H9 (cell line): ENCODE measurements around the gene RUSF1. TPM values are rescaled to one million over a fixed set of nuclear protein-coding genes. Genes with fewer than 3 reads are reported as not detected.

Source experiments
- DNase-seq: peaks from one replicate; pipeline ENCODE4 v3.0.0-alpha.2; 2017
- H2AFZ ChIP-seq: one replicate; pipeline ENCODE4 v1.6.1; 2013; ENCODE audit warnings: mild to moderate bottlenecking, low read length, control low read depth, moderate library complexity
- H2AK5ac ChIP-seq: 2 replicates; pipeline ENCODE4 v1.6.1; 2013; ENCODE audit warnings: low read length, control low read depth, mixed read lengths; ENCODE audit not compliant: insufficient read length
- H2BK120ac ChIP-seq: one replicate; pipeline ENCODE4 v1.6.1; 2013; ENCODE audit warnings: low read depth, mild to moderate bottlenecking, low read length, control low read depth, inconsistent platforms; ENCODE audit not compliant: poor library complexity, severe bottlenecking
- H2BK12ac ChIP-seq: 2 replicates; pipeline ENCODE4 v1.6.1; 2013; ENCODE audit warnings: low read length, control low read depth, mixed read lengths, low read depth; ENCODE audit not compliant: insufficient read length
- H2BK15ac ChIP-seq: 2 replicates; pipeline ENCODE4 v1.6.1; 2013; ENCODE audit warnings: low read depth, low read length, control low read depth
- H2BK20ac ChIP-seq: one replicate; pipeline ENCODE4 v1.6.1; 2013; ENCODE audit warnings: low read depth, mild to moderate bottlenecking, low read length, control low read depth, inconsistent platforms; ENCODE audit not compliant: poor library complexity, severe bottlenecking
- H2BK5ac ChIP-seq: 2 replicates; pipeline ENCODE4 v1.6.1; 2013; ENCODE audit warnings: low read length, control low read depth, mixed read lengths; ENCODE audit not compliant: insufficient read length
- H3K14ac ChIP-seq: 2 replicates; pipeline ENCODE4 v1.6.1; 2013; ENCODE audit warnings: low read length, control low read depth; ENCODE audit not compliant: insufficient read depth
- H3K18ac ChIP-seq: 2 replicates; pipeline ENCODE4 v1.6.1; 2013; ENCODE audit warnings: low read depth, mild to moderate bottlenecking, mixed read lengths, low read length, control low read depth; ENCODE audit not compliant: insufficient read length
- H3K23ac ChIP-seq: 2 replicates; pipeline ENCODE4 v1.6.1; 2013; ENCODE audit warnings: low read length, control low read depth, mixed read lengths, low read depth; ENCODE audit not compliant: insufficient read length
- H3K23me2 ChIP-seq: 2 replicates; pipeline ENCODE4 v1.6.1; 2013; ENCODE audit warnings: low read depth, mild to moderate bottlenecking, mixed read lengths, low read length, control low read depth; ENCODE audit not compliant: insufficient read length, poor library complexity, severe bottlenecking
- H3K27ac ChIP-seq: 2 replicates; pipeline ENCODE4 v1.5.1; 2013; ENCODE audit warnings: low read length, control low read depth, mixed read lengths, low read depth; ENCODE audit not compliant: insufficient read length
- H3K27me3 ChIP-seq: 2 replicates; pipeline ENCODE4 v1.6.1; 2013; ENCODE audit warnings: low read length, control low read depth, inconsistent platforms; ENCODE audit not compliant: insufficient read depth
- H3K4ac ChIP-seq: 2 replicates; pipeline ENCODE4 v1.6.1; 2013; ENCODE audit warnings: low read depth, mild to moderate bottlenecking, control low read depth, inconsistent platforms, low read length, moderate library complexity
- H3K4me1 ChIP-seq: 2 replicates; pipeline ENCODE4 v1.6.1; 2013; ENCODE audit warnings: low read length, control low read depth, inconsistent platforms; ENCODE audit not compliant: insufficient read depth
- H3K4me2 ChIP-seq: 2 replicates; pipeline ENCODE4 v1.6.1; 2013; ENCODE audit warnings: low read length, control low read depth, mixed read lengths; ENCODE audit not compliant: insufficient read length, insufficient read depth
- H3K56ac ChIP-seq: 2 replicates; pipeline ENCODE4 v1.6.1; 2013; ENCODE audit warnings: low read depth, mild to moderate bottlenecking, mixed read lengths, low read length, control low read depth; ENCODE audit not compliant: insufficient read length
- H3K79me1 ChIP-seq: 2 replicates; pipeline ENCODE4 v1.6.1; 2013; ENCODE audit warnings: low read depth, mild to moderate bottlenecking, moderate library complexity, low read length, control low read depth, inconsistent platforms; ENCODE audit not compliant: insufficient read depth, poor library complexity, severe bottlenecking
- H3K79me2 ChIP-seq: 2 replicates; pipeline ENCODE4 v1.6.1; 2013; ENCODE audit warnings: low read length, control low read depth, inconsistent platforms; ENCODE audit not compliant: insufficient read depth
- H3K9ac ChIP-seq: 2 replicates; pipeline ENCODE4 v1.6.1; 2013; ENCODE audit warnings: low read length, control low read depth, mixed read lengths; ENCODE audit not compliant: insufficient read length; ENCODE audit errors: extremely low read depth
- H3K9me3 ChIP-seq: one replicate; pipeline ENCODE4 v1.6.1; 2013; ENCODE audit warnings: low read depth, low read length, inconsistent platforms; ENCODE audit not compliant: control insufficient read depth
- H3T11ph ChIP-seq: one replicate; pipeline ENCODE4 v1.6.1; 2013; ENCODE audit warnings: mild to moderate bottlenecking, low read length, control low read depth, inconsistent platforms
- H4K20me1 ChIP-seq: one replicate; pipeline ENCODE4 v1.6.1; 2013; ENCODE audit not compliant: control insufficient read depth, insufficient read length, insufficient read depth
- H4K5ac ChIP-seq: 2 replicates; pipeline ENCODE4 v1.6.1; 2013; ENCODE audit warnings: low read depth, mild to moderate bottlenecking, mixed read lengths, low read length, control low read depth; ENCODE audit not compliant: insufficient read length
- H4K8ac ChIP-seq: replicated peaks from 2 replicates; pipeline ENCODE4 v1.6.1; 2013; ENCODE audit warnings: low read length, control low read depth, mixed read lengths, low read depth; ENCODE audit not compliant: insufficient read length
- H4K91ac ChIP-seq: 2 replicates; pipeline ENCODE4 v1.6.1; 2013; ENCODE audit warnings: low read depth, mild to moderate bottlenecking, moderate library complexity, mixed read lengths, low read length, control low read depth; ENCODE audit not compliant: insufficient read length
- H3K27ac Mint-ChIP-seq, 3 experiments: 2 replicates in 2 of 3; 3 replicates in 1 of 3; pipeline ENCODE4 v1.8.0; 2020 to 2021; ENCODE audit warnings: mixed read lengths in 3 of 3, mild to moderate bottlenecking in 1 of 3, moderate library complexity in 1 of 3
- H3K27me3 Mint-ChIP-seq: 2 replicates; pipeline ENCODE4 v1.8.0; 2021; ENCODE audit warnings: low read depth, mild to moderate bottlenecking, moderate library complexity, mixed read lengths
- H3K36me3 Mint-ChIP-seq, 3 experiments: 2 replicates in 2 of 3; 3 replicates in 1 of 3; pipeline ENCODE4 v1.8.0; 2020 to 2021; ENCODE audit warnings: low read depth in 3 of 3, mixed read lengths in 3 of 3; ENCODE audit not compliant: insufficient read depth in 1 of 3
- H3K4me1 Mint-ChIP-seq, 2 experiments: 2 replicates each; pipeline ENCODE4 v1.8.0; 2020; ENCODE audit warnings: mixed read lengths in 2 of 2
- H3K4me3 Mint-ChIP-seq, 2 experiments: 2 replicates in 1 of 2; 3 replicates in 1 of 2; pipeline ENCODE4 v1.8.0; 2020 to 2021; ENCODE audit warnings: mild to moderate bottlenecking in 2 of 2, mixed read lengths in 2 of 2, moderate library complexity in 1 of 2
- H3K9me3 Mint-ChIP-seq, 2 experiments: 2 replicates in 1 of 2; 3 replicates in 1 of 2; pipeline ENCODE4 v1.8.0; 2020; ENCODE audit warnings: mild to moderate bottlenecking in 2 of 2, mixed read lengths in 2 of 2, moderate library complexity in 1 of 2
- WGBS: extraction: QIAGEN DNeasy Blood & Tissue Kit; methylation state at CpG from one replicate; pipeline ENCODE4 v1.1.7; 2013; ENCODE audit warnings: missing lambda C conversion rate, low lambda C conversion rate, mixed read lengths; ENCODE audit not compliant: insufficient read length; ENCODE audit errors: extremely low coverage; 5-methylcytosine and 5-hydroxymethylcytosine counted together
- total RNA-seq: library from RNA; stranded (reverse); gene quantifications from 2 replicates; pipeline ENCODE4 v1.2.1, GENCODE V29; 2021
- TF ChIP-seq, protein P1 (sequence below): fragments of 200-600 bp; sonication (generic); conservative IDR thresholded peaks from 3 replicates; pipeline ENCODE4 v1.8.0; 2021; ENCODE audit warnings: antibody characterized with exemption, mild to moderate bottlenecking

Gene RUSF1
- total RNA-seq, 1 experiment from 2014 or later = 33.4 TPM

DNA sequence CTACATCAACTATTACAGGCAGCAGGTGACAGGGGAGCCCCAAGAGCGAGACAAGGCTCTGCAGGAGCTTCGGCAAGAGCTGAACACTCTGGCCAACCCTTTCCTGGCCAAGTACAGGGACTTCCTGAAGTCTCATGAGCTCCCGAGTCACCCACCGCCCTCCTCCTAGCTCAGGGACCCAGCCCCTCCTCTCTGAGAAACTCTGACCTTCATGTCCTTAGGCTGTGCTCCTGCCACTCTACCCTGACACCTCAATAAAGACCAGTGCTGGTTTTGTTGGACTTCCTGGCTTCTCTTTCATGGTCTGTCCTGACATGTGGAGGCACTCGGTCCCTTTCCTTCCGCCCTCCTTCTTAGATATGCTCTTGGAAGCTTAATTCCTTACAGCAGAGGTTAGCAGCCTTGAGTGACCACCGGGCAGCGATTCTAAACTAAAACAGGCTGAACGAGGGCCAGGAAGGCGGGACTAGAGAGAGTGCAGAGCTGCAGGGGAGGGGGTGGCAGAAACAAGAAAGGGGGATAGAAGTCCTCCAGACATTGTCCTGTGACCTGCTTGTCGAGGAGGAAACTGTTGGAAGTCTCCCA, 20.4 kb upstream of the RUSF1 start:
- Histone ChIP-seq H2AK5ac (no peak overlapping the region), H3K27me3 (peaks cover 10% of the 10 kb centered on the region; the same call in 1 of the 2 replicates), H2BK12ac (no peak overlapping the region), H3K9ac (no peak overlapping the region), H3K79me2 (no peaks in the 10 kb centered on the region), H3K4ac (no peak overlapping the region), H3K14ac (peak overlapping the region; percentile 28; the same call in 1 of the 2 replicates), H3K56ac (no peak overlapping the region), H2BK120ac (no peak overlapping the region), H3K9me3 (no peaks in the 10 kb centered on the region), H3K23ac (no peak overlapping the region), H3K18ac (no peak overlapping the region), H4K8ac (no peak overlapping the region), H3K4me2 (peak overlapping the region; percentile 79), H4K20me1 (no peaks in the 10 kb centered on the region), H2BK20ac (no peak overlapping the region), H2BK5ac (no peak overlapping the region), H3K79me1 (no peaks in the 10 kb centered on the region), H2AFZ (no peak overlapping the region), H4K5ac (no peak overlapping the region), H3T11ph (no peak overlapping the region), H3K27ac (no peak overlapping the region), H2BK15ac (no peak overlapping the region), H3K23me2 (peaks cover 18% of the 10 kb centered on the region), H4K91ac (no peak overlapping the region), H3K4me1 (peaks cover 9% of the 10 kb centered on the region; the same call in 1 of the 2 replicates)
- TF ChIP-seq, protein P1, sequence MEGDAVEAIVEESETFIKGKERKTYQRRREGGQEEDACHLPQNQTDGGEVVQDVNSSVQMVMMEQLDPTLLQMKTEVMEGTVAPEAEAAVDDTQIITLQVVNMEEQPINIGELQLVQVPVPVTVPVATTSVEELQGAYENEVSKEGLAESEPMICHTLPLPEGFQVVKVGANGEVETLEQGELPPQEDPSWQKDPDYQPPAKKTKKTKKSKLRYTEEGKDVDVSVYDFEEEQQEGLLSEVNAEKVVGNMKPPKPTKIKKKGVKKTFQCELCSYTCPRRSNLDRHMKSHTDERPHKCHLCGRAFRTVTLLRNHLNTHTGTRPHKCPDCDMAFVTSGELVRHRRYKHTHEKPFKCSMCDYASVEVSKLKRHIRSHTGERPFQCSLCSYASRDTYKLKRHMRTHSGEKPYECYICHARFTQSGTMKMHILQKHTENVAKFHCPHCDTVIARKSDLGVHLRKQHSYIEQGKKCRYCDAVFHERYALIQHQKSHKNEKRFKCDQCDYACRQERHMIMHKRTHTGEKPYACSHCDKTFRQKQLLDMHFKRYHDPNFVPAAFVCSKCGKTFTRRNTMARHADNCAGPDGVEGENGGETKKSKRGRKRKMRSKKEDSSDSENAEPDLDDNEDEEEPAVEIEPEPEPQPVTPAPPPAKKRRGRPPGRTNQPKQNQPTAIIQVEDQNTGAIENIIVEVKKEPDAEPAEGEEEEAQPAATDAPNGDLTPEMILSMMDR = no peak
- Mint-ChIP-seq H3K9me3 (no peaks in the 10 kb centered on the region; a peak in 1 of 5 replicates), H3K27ac (peak overlapping the region in 1 of 3 experiments; percentile 74; a peak in 3 of 7 replicates), H3K4me1 (peaks cover 21 to 28% of the 10 kb centered on the region in 2 experiments), H3K27me3 (peaks cover 25% of the 10 kb centered on the region), H3K4me3 (peak overlapping the region; percentile 64 to 83), H3K36me3 (no peaks in the 10 kb centered on the region; a peak in 1 of 7 replicates)
- no CpG with 5 or more reads among the region's 11 CpGs for WGBS
- peak; percentile 38 for DNase-seq
